ENCODE results near the gene SPOCK2. TPM values are rescaled to one million over a fixed set of nuclear protein-coding genes. Genes with fewer than 3 reads are reported as not detected.

The SPOCK2 gene
- total and polyA plus RNA-seq, 2 of the 13 experiments (the other 11 are each of a cell fraction or from before 2014, with no cell fraction given), result 8.6 to 30.6 TPM

GRCh38 chr10:72098301-72098835, 10.0 kb upstream of the SPOCK2 start (continued):
- TF ChIP-seq, protein P1, sequence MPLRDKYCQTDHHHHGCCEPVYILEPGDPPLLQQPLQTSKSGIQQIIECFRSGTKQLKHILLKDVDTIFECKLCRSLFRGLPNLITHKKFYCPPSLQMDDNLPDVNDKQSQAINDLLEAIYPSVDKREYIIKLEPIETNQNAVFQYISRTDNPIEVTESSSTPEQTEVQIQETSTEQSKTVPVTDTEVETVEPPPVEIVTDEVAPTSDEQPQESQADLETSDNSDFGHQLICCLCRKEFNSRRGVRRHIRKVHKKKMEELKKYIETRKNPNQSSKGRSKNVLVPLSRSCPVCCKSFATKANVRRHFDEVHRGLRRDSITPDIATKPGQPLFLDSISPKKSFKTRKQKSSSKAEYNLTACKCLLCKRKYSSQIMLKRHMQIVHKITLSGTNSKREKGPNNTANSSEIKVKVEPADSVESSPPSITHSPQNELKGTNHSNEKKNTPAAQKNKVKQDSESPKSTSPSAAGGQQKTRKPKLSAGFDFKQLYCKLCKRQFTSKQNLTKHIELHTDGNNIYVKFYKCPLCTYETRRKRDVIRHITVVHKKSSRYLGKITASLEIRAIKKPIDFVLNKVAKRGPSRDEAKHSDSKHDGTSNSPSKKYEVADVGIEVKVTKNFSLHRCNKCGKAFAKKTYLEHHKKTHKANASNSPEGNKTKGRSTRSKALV (CRISPR knock-in tag; IDR thresholded peaks at IDR 0.05), result no peak
- TF ChIP-seq MAFK (conservative IDR thresholded peaks at IDR 0.05 in 1 of 2, IDR thresholded peaks at IDR 0.05 in 1 of 2; ENCODE audit: low read length in 2 of 2) (no peak), EHMT2 (IDR thresholded peaks at IDR 0.05; ENCODE audit: borderline replicate concordance, low read depth, low read length) (0 out of 2 replicates have a peak, but pooled peaks have one; percentile 59), PTBP1 (IDR thresholded peaks at IDR 0.05; ENCODE audit: low read depth, low read length, poor library complexity, severe bottlenecking) (no peak), ATF7 (IDR thresholded peaks at IDR 0.05) (no peak), ATF7 (CRISPR knock-in tag; IDR thresholded peaks at IDR 0.05) (no peak), ZFP62 (CRISPR knock-in tag; IDR thresholded peaks at IDR 0.05) (no peak), MAFF (IDR thresholded peaks at IDR 0.05; ENCODE audit: low read depth, low read length) (no peak), ZNF703 (CRISPR knock-in tag; IDR thresholded peaks at IDR 0.05; ENCODE audit: borderline replicate concordance) (peak; percentile 39; the same call in 1 of the 2 replicates), STAG1 (CRISPR knock-in tag; IDR thresholded peaks at IDR 0.05) (no peak), MED8 (CRISPR knock-in tag; IDR thresholded peaks at IDR 0.05; ENCODE audit: insufficient replicate concordance) (peak; percentile 39), SALL1 (CRISPR knock-in tag; IDR thresholded peaks at IDR 0.05) (peak; percentile 92), SP140L (CRISPR knock-in tag; IDR thresholded peaks at IDR 0.05; ENCODE audit: borderline replicate concordance) (no peak), TBL1XR1 (IDR thresholded peaks at IDR 0.05; ENCODE audit: borderline replicate concordance, low read length, partially characterized antibody) (peak; percentile 95), ZNF556 (CRISPR knock-in tag; IDR thresholded peaks at IDR 0.05; ENCODE audit: borderline replicate concordance) (0 out of 2 replicates have a peak, but pooled peaks have one; percentile 69), ZNF296 (CRISPR knock-in tag; conservative IDR thresholded peaks at IDR 0.05) (no peak), ELF3 (CRISPR knock-in tag; IDR thresholded peaks at IDR 0.05) (peak; percentile 94), CEBPG (CRISPR knock-in tag; IDR thresholded peaks at IDR 0.05) (0 out of 2 replicates have a peak, but pooled peaks have one; percentile 11), SNRNP70 (IDR thresholded peaks at IDR 0.05; ENCODE audit: low read depth, low read length) (no peak)
- TF ChIP-seq, protein P2, sequence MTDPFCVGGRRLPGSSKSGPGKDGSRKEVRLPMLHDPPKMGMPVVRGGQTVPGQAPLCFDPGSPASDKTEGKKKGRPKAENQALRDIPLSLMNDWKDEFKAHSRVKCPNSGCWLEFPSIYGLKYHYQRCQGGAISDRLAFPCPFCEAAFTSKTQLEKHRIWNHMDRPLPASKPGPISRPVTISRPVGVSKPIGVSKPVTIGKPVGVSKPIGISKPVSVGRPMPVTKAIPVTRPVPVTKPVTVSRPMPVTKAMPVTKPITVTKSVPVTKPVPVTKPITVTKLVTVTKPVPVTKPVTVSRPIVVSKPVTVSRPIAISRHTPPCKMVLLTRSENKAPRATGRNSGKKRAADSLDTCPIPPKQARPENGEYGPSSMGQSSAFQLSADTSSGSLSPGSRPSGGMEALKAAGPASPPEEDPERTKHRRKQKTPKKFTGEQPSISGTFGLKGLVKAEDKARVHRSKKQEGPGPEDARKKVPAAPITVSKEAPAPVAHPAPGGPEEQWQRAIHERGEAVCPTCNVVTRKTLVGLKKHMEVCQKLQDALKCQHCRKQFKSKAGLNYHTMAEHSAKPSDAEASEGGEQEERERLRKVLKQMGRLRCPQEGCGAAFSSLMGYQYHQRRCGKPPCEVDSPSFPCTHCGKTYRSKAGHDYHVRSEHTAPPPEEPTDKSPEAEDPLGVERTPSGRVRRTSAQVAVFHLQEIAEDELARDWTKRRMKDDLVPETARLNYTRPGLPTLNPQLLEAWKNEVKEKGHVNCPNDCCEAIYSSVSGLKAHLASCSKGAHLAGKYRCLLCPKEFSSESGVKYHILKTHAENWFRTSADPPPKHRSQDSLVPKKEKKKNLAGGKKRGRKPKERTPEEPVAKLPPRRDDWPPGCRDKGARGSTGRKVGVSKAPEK (CRISPR knock-in tag; IDR thresholded peaks at IDR 0.05; ENCODE audit: borderline replicate concordance), result no peak

All from HepG2 (cell line).